GM18951 (cell line): Measurements from ENCODE around the gene TAC1.

ENCODE experiments used
- POLR2A ChIP-seq: IDR thresholded peaks from 4 replicates; pipeline ENCODE4 v1.6.1; 2011; ENCODE audit warnings: mild to moderate bottlenecking; ENCODE audit not compliant: insufficient read length, insufficient read depth; ENCODE audit errors: extremely low read depth
- in situ Hi-C: fragments of 300-500 bp; cut with MboI; formaldehyde crosslinking; loops from one replicate; pipeline ENCODE4 v1.12.0; 2022; ENCODE audit warnings: low sequenced_read_pairs, mixed read lengths, inconsistent platforms; ENCODE audit not compliant: unreplicated experiment

TAC1 gene, protein sequence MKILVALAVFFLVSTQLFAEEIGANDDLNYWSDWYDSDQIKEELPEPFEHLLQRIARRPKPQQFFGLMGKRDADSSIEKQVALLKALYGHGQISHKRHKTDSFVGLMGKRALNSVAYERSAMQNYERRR

DNA sequence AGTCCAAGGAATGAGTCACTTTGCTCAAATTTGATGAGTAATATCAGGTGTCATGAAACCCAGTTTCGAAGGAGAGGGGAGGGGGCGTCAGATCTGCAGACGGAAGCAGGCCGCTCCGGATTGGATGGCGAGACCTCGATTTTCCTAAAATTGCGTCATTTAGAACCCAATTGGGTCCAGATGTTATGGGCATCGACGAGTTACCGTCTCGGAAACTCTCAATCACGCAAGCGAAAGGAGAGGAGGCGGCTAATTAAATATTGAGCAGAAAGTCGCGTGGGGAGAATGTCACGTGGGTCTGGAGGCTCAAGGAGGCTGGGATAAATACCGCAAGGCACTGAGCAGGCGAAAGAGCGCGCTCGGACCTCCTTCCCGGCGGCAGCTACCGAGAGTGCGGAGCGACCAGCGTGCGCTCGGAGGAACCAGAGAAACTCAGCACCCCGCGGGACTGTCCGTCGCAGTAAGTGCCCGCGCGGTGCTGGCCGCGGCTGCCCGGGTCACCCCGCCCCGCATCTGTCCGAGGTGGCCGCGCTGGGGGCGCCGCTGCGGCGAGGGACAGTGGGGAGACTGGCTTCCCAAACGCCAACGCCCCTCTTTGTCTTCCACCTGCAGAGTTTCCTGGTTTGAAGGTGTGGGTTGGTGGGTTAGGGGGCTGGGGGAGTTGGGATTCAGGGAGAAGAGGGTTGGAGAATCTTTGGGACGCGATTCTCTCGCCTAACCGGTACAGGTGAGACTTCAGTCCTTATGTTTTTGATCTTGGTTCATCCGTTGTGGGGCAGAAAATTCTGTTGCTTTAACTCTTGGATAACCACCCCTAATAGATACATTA, at the start of gene TAC1:
Gene TAC1 (plus strand): TSS at position 351 of the 829 bp plus-strand sequence. CDS start 527 bp downstream, outside the sequence.
- in situ Hi-C loops = no loop called here
- TF ChIP-seq POLR2A = no peak

DNA sequence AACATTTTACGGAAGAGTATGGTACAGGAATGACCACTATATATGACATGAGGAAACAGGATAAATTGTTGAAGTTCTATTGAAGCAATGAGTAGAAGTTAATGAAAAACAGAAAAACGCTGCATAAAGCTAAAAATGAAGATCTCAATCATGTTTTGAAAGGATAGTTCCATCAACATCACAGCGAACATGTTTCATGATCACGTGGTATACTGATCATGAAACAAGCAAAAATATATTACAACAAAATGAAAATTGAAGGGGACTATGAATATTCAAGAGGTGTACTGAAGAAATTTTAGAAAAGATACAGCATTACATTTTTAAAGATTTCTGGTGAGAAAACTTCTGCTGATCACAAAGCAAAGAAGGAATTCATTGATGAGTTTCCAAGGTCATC, 45.9 kb upstream of the TAC1 start:
- TF ChIP-seq POLR2A = no peak
- in situ Hi-C loops = no loop called here

DNA sequence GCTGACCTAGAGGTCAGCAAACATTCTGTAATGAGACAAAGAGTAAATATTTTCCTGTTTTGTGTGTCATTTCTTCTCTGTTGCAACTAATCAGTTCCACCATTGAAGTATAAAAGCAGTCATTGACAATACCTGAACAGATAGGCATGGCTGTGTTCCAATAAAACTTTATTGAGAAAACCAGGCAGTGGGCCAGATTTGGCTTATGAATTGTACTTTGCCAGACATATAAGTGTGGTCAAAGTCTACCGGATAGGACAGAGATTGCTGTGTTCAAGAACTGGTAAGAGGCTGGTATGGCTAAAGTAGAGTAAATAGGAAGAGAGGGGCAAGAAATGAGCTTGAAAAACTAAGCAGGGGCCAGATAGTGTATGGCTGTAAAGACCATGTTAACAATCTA, 38.3 kb upstream of the TAC1 start:
- no peak for TF ChIP-seq POLR2A
- in situ Hi-C loops = no loop called here

DNA sequence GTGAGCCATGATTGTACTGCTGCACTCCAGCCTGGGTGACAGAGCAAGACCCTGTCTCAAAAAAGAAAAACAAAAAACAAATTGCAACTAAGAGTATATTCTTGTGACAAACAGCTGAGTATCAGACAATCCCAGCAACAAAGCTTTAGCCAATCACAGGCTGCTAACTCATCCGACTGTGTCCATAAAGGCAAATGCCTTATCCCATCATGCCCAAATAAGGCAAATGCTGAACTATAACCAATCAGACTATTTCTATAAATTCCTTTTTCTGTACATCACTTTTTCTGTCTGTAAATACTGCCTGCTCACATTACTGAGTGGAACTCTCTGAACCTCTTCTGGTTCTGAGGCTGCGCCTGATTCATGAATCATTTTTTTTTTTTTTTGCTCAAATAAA, 37.5 kb upstream of the TAC1 start:
- in situ Hi-C loops = no loop called here
- TF ChIP-seq POLR2A = no peak

DNA sequence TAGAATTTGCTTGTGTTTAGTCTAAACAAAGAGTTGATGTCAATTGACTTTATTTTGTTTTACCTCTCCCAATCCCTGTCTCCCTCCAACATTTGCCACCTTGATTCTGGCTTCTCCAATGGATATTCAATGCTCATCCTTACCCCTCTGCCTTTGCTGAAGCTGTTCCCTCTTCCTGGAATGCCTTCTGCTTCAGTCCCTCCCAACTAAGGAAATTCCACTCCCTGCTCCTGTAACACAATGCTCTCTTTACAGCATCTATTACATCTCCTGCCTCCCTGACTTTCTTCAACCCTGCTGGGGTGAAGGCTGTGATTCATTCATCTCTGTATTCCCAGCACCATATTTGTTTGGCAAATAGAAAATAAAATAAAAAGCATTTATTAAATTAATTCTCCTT, 34.5 kb upstream of the TAC1 start:
- TF ChIP-seq POLR2A = no peak
- in situ Hi-C loops = no loop called here

DNA sequence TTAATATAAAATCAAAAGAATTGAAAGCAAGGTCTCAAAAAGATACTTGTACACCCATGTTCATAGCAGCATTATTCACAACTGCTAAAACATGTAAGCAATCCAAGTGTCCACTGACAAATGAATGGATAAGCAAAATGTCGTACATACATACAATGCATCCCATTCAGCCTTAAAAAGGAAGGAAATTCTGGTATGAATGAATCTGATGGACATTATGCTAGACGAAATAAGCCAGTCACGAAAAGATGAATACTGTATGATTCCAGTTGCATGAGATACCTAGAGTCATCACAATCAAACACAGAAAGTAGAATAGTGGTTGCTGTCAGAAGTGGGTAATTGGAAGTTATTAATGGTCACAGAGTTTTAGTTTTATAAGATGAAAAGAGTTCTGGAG, 9.5 kb upstream of the TAC1 start:
- in situ Hi-C loops = no loop called here

DNA sequence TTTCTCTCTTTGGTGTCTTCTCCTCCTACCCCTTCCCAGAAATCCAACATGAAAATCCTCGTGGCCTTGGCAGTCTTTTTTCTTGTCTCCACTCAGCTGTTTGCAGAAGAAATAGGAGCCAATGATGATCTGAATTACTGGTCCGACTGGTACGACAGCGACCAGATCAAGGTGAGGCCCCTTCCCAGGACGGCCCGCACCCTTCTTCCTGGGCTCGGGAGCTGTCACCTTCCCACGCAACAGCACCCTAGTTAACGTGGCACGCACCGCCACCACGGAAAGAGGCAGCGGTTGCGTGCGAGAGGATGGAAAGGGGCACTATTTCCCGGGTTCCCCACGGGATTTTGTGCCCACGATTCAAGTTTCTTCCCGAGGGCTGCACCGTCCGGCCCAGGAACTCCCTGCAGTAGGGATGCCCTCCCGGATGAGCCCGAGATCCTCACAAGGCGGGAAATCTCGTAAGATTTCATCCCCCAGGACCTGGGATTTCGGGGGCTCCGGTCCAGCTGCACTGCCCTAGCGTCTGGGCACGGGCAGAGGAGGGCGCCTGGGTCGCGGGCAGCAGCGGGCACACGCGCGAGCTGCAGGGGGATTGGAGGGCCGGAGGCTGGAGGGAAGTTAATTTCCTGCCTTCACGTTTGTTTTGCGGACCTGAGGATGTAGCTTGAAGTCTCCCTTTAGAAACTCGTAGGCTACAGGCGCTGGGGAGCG, 834 bp downstream of the TAC1 start:
- in situ Hi-C loops = no loop called here

More for the DNA sequence above, 9.5 kb upstream of the TAC1 start:
- TF ChIP-seq POLR2A = no peak

DNA sequence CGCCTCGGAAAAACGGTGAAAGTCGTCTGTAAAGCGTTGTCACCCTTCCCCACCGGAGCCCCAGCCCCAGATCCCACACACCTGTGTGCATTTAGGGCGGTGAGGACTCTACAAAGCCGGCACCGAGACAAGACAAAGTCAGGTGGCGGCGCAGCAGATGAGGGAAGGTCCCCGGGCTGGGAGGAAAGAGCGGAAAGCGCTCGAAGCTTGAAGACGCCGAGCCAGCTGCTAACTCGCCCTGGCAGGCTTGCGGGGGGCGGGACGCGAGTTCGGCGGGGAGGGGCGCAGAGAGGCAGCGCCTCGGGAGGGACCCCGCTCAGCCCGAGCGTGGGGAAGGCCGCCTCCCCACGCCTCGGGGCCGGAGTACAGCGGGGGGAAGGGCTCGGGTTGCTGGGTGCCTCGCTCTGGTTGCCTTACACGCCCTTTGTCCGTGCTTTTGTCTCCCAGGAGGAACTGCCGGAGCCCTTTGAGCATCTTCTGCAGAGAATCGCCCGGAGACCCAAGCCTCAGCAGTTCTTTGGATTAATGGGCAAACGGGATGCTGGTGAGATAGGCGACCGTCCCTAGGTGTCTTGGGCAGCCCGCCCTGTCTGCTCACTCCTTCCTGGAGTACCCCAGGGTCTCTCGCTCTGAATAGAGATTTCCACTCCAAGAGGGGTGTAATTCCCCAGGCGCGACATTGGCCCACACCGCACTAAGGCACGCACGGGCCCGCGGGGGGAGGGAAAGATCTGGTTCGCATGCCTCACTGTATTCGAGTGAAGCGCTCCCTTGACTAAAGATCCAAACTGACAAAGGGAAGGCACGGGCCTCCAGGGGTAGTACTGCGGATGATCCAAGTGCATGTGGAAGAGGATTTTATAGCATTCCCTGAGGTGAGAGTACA, 1.6 kb downstream of the TAC1 start:
- no peak for TF ChIP-seq POLR2A
- in situ Hi-C loops = no loop called here

More for the DNA sequence above, 834 bp downstream of the TAC1 start:
- TF ChIP-seq POLR2A = no peak

DNA sequence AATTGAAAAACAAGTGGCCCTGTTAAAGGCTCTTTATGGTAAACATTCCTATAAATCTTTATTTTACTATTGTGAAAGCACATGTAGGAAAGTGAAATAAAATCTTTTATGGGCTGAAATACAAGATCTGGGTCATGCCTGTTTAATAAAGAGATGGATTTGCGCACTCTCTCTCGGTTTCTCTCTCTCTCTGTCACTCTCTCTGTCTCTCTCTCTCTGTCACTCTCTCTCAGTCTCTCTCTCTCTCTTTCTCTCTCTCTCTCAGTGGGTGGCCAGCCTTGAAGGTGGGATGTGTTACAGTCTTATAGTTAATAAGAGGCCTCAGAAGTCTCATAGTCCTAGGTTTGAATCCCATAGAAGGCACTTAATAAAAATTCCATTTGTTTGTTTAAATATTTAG, 2.4 kb downstream of the TAC1 start:
- in situ Hi-C loops = no loop called here

DNA sequence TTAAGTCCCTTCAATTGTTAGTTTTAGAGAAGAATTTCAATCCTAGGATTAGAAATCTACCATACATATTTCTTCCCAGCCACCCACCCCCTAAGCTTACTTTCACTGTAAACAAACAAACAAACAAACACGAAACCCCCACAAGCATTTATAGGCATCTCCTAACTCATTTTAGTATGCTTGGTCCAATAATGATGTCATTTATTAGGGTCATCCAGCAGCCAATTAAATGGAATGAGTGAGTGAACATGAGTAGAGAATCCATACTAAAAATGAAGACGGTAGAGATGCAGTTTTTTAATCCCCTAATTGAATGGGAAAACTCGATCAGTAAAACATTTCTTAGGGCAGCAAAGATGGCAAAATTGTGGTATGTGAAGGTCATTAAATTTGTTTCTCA, 3.2 kb downstream of the TAC1 start:
- in situ Hi-C loops = no loop called here

More for the DNA sequence above, 2.4 kb downstream of the TAC1 start:
- TF ChIP-seq POLR2A = no peak

DNA sequence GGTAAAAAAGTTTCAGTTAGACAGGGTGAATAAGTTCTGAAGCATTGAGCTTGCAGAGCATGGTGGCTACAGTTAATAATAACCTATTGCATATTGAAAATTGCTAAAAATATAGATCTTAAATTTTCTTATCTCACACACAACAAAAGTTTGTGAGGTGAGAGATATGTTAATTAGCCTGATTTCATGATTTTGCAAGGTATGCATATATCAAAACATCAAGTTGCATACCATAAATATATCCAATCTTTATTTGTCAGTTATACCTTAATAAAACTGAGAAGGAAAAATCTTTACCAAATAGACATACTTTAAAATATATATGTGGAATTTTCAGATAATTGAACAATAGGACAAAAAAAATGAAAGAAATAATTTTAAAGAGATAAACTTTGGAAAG, 16.6 kb downstream of the TAC1 start:
- TF ChIP-seq POLR2A = no peak
- in situ Hi-C loops = no loop called here

More for the DNA sequence above, 3.2 kb downstream of the TAC1 start:
- no peak for TF ChIP-seq POLR2A

DNA sequence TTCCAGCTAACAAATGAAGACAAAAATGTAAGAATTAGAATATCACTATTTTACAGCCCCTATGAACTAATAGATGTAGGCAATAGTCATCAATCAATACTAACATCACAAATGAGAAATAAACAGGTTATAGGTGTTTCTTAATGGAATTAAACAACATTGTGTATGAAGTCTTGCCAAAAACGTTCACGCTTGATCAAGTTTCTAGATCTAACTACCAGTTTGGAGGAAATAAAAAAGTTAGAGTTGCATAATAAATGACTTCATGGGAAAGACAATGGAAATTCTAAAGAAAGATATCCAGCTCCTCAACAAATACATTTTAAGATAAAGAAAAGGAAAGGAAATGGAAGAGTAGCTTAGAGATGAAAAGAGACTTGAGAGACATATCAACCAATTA, 19.7 kb downstream of the TAC1 start:
- no peak for TF ChIP-seq POLR2A

DNA sequence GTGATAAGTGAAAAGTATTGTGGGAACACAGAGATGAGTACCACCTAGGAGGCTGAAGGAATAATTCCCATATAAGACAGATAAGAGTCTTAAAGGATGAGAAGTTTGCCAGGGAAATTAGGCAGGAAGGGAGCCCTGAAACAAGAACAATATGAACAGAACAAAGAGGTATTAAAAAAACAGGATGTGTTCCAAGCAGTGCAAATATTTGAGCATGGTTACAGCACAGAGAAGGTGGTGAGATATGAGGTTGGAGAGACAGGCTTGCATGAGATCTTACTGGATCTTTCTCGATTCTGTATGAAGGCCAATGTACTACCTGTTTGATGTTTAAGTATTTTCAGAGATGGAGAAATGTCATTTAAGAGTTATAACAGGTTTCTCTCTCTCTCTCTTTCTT, 20.3 kb downstream of the TAC1 start:
- in situ Hi-C loops = no loop called here
- no peak for TF ChIP-seq POLR2A

More for the DNA sequence above, 19.7 kb downstream of the TAC1 start:
- in situ Hi-C loops = no loop called here

DNA sequence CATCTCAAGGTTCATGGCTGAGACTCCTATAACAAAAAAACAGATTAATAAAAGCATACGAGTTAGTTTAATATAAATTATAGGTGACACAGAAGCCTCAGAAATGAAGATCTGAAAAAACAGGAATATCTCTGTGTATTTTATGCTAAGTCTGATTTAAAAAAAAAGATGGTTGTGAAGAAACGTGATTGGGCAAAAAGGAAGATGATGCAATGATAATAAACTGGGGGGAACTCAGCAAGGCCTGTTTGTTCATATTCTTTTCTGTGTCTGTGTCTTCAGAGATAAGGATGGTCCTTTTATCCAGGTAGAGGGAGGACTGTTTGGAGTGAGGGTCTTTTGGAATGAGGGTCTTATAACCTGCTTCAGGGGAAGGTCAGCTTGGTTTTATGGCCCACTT, 25.9 kb downstream of the TAC1 start:
- TF ChIP-seq POLR2A = no peak
- in situ Hi-C loops = no loop called here
